K562 (cell line): ENCODE data around the gene TFPI2. TPM values are rescaled to one million over a fixed set of nuclear protein-coding genes. Genes with fewer than 3 reads are reported as not detected.

Experiments
- ATAC-seq: fragments of 200-7000 bp; cut with Tn5 transposase; 3 replicates; pipeline ENCODE4 v1.9.1; 2020; ENCODE audit warnings: moderate library complexity
- BruUV-seq: library from RNA; stranded (reverse); fragments of 400-500 nt; replicated peaks from 2 replicates; lab custom pipeline; 2021; lab: Mats Ljungman, UMichigan
- CTCF ChIA-PET: fragments of 300-600 bp; formaldehyde crosslinking; extraction: SDS; loops from one replicate; lab custom pipeline; 2021; ENCODE audit warnings: low intra/inter-chr PET ratio; lab: Yijun Ruan, JAX
- POLR2A ChIA-PET: fragments of 300-600, 350-650 bp; sonication (Branson Sonifier 250); formaldehyde crosslinking; extraction: SDS; loops from one replicate; lab custom pipeline; 2021; ENCODE audit warnings: antibody characterized with exemption, inconsistent platforms; lab: Yijun Ruan, JAX
- DNase-seq, 4 experiments: peaks; one replicate each; pipeline versions ENCODE4 v3.0.0 to v3.0.0-alpha.2; 2011 to 2018; ENCODE audit warnings: low spot score in 3 of 4, mixed read lengths in 3 of 4; ENCODE audit errors: extremely low read depth in 1 of 4
- FAIRE-seq: peaks from 2 replicates; lab custom pipeline; 2011; peaks lifted over from hg19 to GRCh38; lab: Jason Lieb, UNC
- H2AFZ ChIP-seq: 2 replicates; pipeline ENCODE4 v1.6.0; 2011; ENCODE audit warnings: low read depth, low read length, control low read depth, inconsistent platforms
- H3K27ac ChIP-seq: fragments of 200-600 bp; 3 replicates; pipeline ENCODE4 v1.8.0; 2011; ENCODE audit warnings: low read depth, mild to moderate bottlenecking, control low read depth, inconsistent platforms, low read length, moderate library complexity, mixed read lengths; ENCODE audit errors: extremely low read depth
- H3K27me3 ChIP-seq, 2 experiments: fragments of 300-600 bp in 1 of 2; 2 replicates in 1 of 2; 3 replicates in 1 of 2; pipeline versions ENCODE4 v1.6.0 to v1.8.0; 2011; ENCODE audit warnings: inconsistent platforms in 2 of 2, low read length in 2 of 2, mild to moderate bottlenecking in 1 of 2, mixed read lengths in 1 of 2, moderate library complexity in 1 of 2; ENCODE audit not compliant: control insufficient read depth in 2 of 2, insufficient read depth in 2 of 2
- H3K36me3 ChIP-seq: fragments of 300-600 bp; 3 replicates; pipeline ENCODE4 v1.8.0; 2011; ENCODE audit warnings: mild to moderate bottlenecking, low read length, inconsistent platforms; ENCODE audit not compliant: control insufficient read depth, insufficient read depth
- H3K4me1 ChIP-seq, 2 experiments: fragments of 200-600 bp in 1 of 2; replicated peaks in 1 of 2; 2 replicates in 1 of 2; 3 replicates in 1 of 2; pipeline versions ENCODE4 v1.5.1 to v1.8.0; 2011; ENCODE audit warnings: inconsistent platforms in 2 of 2, low read length in 2 of 2, mild to moderate bottlenecking in 1 of 2, mixed read lengths in 1 of 2, moderate library complexity in 1 of 2; ENCODE audit not compliant: control insufficient read depth in 2 of 2, insufficient read depth in 2 of 2
- H3K4me2 ChIP-seq: 2 replicates; pipeline ENCODE4 v1.6.1; 2011; ENCODE audit warnings: low read length, control low read depth, inconsistent platforms, mixed read lengths; ENCODE audit not compliant: insufficient read depth
- H3K4me3 ChIP-seq: fragments of 200-600 bp; sonication (generic), shearing (Covaris generic); 2 replicates; pipeline ENCODE4 v1.5.1; 2016; ENCODE audit warnings: control low read depth, inconsistent platforms
- H3K79me2 ChIP-seq: fragments of 200-600 bp; 3 replicates; pipeline ENCODE4 v1.8.0; 2011; ENCODE audit warnings: low read length, inconsistent platforms; ENCODE audit not compliant: control insufficient read depth, insufficient read depth
- H3K9ac ChIP-seq, 2 experiments: 2 replicates each; pipeline versions ENCODE4 v1.6.0 to v1.6.1; 2011; ENCODE audit warnings: low read depth in 2 of 2, low read length in 2 of 2, control low read depth in 1 of 2, inconsistent platforms in 1 of 2, mild to moderate bottlenecking in 1 of 2, mixed read lengths in 1 of 2; ENCODE audit not compliant: insufficient read depth in 1 of 2
- H3K9me1 ChIP-seq: one replicate; pipeline ENCODE4 v1.6.0; 2011; ENCODE audit warnings: inconsistent platforms, mild to moderate bottlenecking, low read length, moderate library complexity; ENCODE audit not compliant: control insufficient read depth, insufficient read depth
- H3K9me3 ChIP-seq: replicated peaks from 2 replicates; pipeline ENCODE4 v1.5.1; 2011; ENCODE audit warnings: low read depth, low read length, inconsistent platforms; ENCODE audit not compliant: control insufficient read depth, insufficient read depth
- H4K20me1 ChIP-seq: replicated peaks from 2 replicates; pipeline ENCODE4 v1.6.1; 2011; ENCODE audit warnings: low read length, inconsistent platforms, mixed read lengths; ENCODE audit not compliant: control insufficient read depth, insufficient read depth
- HDAC6 ChIP-seq: IDR thresholded peaks from 2 replicates; pipeline ENCODE4 v1.6.1; 2012; ENCODE audit warnings: low read depth, mild to moderate bottlenecking, control low read depth, inconsistent platforms, low read length, moderate library complexity
- KLF13 ChIP-seq: fragments of 450-650 bp; IDR thresholded peaks from 2 replicates; pipeline ENCODE4 v1.6.1; 2016; ENCODE audit warnings: missing genetic modification characterization, low read depth, mild to moderate bottlenecking, missing compliant biosample characterization, moderate library complexity, borderline replicate concordance
- SMARCA4 ChIP-seq: fragments of 450-650 bp; IDR thresholded peaks from 2 replicates; pipeline ENCODE4 v1.6.1; 2016
- SMARCA5 ChIP-seq: fragments of 450-650 bp; IDR thresholded peaks from 2 replicates; pipeline ENCODE4 v1.6.1; 2016
- SRF ChIP-seq, 2 experiments: fragments of 250-450, 450-650 bp in 1 of 2; sonication (Bioruptor Pico) in 1 of 2; sonication (generic) in 1 of 2; formaldehyde crosslinking; IDR thresholded peaks; 2 replicates each; pipeline versions ENCODE4 v1.5.0 to v1.5.1; 2020 to 2022; ENCODE audit warnings: mild to moderate bottlenecking in 1 of 2, missing genetic modification reagents in 1 of 2
- THRAP3 ChIP-seq: fragments of 450-650 bp; IDR thresholded peaks from 2 replicates; pipeline ENCODE4 v1.6.1; 2016; ENCODE audit warnings: mild to moderate bottlenecking, inconsistent platforms, borderline replicate concordance
- ZNF384 ChIP-seq: IDR thresholded peaks from 2 replicates; pipeline ENCODE4 v1.6.1; 2012; ENCODE audit warnings: low read depth, low read length, improper control_type of control experiment
- ZNF695 ChIP-seq: fragments of 450-650 bp; formaldehyde crosslinking; IDR thresholded peaks from 2 replicates; pipeline ENCODE4 v1.4.0; 2020; ENCODE audit warnings: mild to moderate bottlenecking, moderate library complexity
- WGBS: fragments of 100-300 bp; shearing (Covaris generic); methylation state at CpG from one replicate; pipeline ENCODE4 v1.1.6; 2016; ENCODE audit warnings: low coverage, mixed read lengths; ENCODE audit not compliant: insufficient coverage; ENCODE audit errors: missing lambda C conversion rate; 5-methylcytosine and 5-hydroxymethylcytosine counted together
- in situ Hi-C: fragments of 300-500 bp; cut with MboI; formaldehyde crosslinking; loops from 4 replicates; pipeline ENCODE4 v1.15.0; 2018; ENCODE audit warnings: inconsistent platforms, mixed read lengths
- intact Hi-C: fragments of 100-400 bp; cut with micrococcal nuclease; formaldehyde crosslinking; loops from 2 replicates; pipeline ENCODE4 v1.14.2; 2022
- polyA plus RNA-seq, 8 experiments: library from polyadenylated mRNA; depleted of rRNA in 4 of 8; stranded (reverse) in 5 of 8; unstranded in 3 of 8; fragments of >200 nt; fragmentation: Nextera tagmentation in 2 of 8; fragmentation: Illumina TruSeq in 1 of 8; extraction: Ambion mirVana in 2 of 8; extraction: Trizol in 1 of 8; gene quantifications; 2 replicates each; pipeline versions ENCODE4 v1.2.1 to v1.2.3, GENCODE V29; 2011 to 2014; ENCODE audit warnings: inconsistent platforms in 1 of 8, missing spikeins in 1 of 8
- total RNA-seq, 7 experiments: library from RNA; depleted of rRNA in 6 of 7; stranded (reverse); fragments of >200 nt in 6 of 7; fragmentation: Illumina TruSeq in 2 of 7; extraction: Trizol in 2 of 7; gene quantifications; 2 replicates each; pipeline versions ENCODE4 v1.2.1 to v1.2.3, GENCODE V29; 2011 to 2021; ENCODE audit warnings: low replicate concordance in 1 of 7
- TF ChIP-seq, protein P1 (sequence below): sonication (generic); formaldehyde crosslinking; IDR thresholded peaks from 2 replicates; pipeline ENCODE4 v1.8.0; 2022; ENCODE audit warnings: mild to moderate bottlenecking, missing genetic modification reagents
- TF ChIP-seq, protein P2 (sequence below): fragments of 250-450 bp; sonication (Bioruptor Pico); IDR thresholded peaks from 2 replicates; pipeline ENCODE4 v1.8.0; 2022; ENCODE audit warnings: inconsistent platforms
- TF ChIP-seq, protein P3 (sequence below): IDR thresholded peaks from 2 replicates; pipeline ENCODE4 v1.6.1; 2012; ENCODE audit warnings: low read depth, low read length, improper control_type of control experiment, borderline replicate concordance

Gene TFPI2
- total and polyA plus RNA-seq, 9 of the 15 experiments (the other 6 are each of a cell fraction or from before 2014, with no cell fraction given) = 0.07 to 0.25 (median 0.11) TPM; not detected in 4

DNA sequence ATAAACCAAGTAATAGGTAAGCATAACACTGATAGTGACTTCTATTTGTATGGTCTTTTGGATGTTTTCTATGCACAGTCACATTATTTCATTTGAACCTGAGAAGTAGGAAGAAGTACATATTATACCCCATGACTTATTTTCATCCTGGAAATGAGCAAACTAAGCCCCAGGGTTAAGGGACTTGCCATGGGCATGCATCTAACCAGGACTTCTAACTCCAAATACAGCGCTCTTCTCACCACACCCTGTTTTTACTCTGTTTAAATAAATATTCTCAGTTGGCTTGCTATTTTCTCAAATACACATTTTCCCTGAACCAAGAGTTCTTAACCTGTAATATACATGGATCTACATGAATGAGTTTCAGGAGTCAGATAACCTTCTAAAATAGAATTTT, 47.3 kb upstream of the TFPI2 start:
- DNase-seq (no peak), FAIRE-seq (no peak), ATAC-seq (no peak)
- Histone ChIP-seq H3K4me2 (no peak overlapping the region), H3K27ac (no peak overlapping the region), H4K20me1 (no peaks in the 10 kb centered on the region), H3K4me3 (no peak overlapping the region), H3K9ac (no peak overlapping the region), H3K4me1 (no peaks in the 10 kb centered on the region), H3K27me3 (no peaks in the 10 kb centered on the region), H2AFZ (no peak overlapping the region), H3K36me3 (no peaks in the 10 kb centered on the region), H3K9me1 (no peaks in the 10 kb centered on the region), H3K9me3 (no peaks in the 10 kb centered on the region), H3K79me2 (no peaks in the 10 kb centered on the region)
- POLR2A ChIA-PET = no interaction called here
- BruUV-seq = no TSS peak
- WGBS = 0% methylated on average over 1 of the region's 1 CpG
- in situ Hi-C loops (no loop called here), intact Hi-C loops (no loop called here)
- TF ChIP-seq ZNF384 = no peak
- CTCF ChIA-PET = no interaction called here

DNA sequence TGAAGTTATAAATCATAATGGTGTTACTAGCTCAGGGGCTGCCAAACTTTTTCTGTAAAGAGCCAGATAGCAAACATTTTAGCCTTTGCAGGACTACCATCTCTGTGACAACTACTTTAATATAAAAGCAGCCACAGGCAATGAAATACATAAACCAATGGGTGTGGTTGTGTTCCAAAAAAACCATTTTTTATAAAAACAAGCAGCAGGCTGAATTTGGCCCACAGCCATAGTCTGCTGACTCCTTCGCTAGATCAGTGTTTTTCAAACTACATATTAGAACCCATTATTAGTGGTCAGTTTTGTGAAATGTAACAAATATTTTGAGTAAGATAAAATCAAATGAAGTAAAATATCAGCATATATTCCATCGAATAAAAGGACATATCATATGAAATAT, 44.5 kb upstream of the TFPI2 start:
- Histone ChIP-seq H3K27me3 (no peaks in the 10 kb centered on the region), H3K9me1 (no peaks in the 10 kb centered on the region), H2AFZ (no peak overlapping the region), H3K36me3 (no peaks in the 10 kb centered on the region), H3K9me3 (no peaks in the 10 kb centered on the region), H3K4me3 (no peak overlapping the region), H4K20me1 (no peaks in the 10 kb centered on the region), H3K4me1 (no peaks in the 10 kb centered on the region), H3K27ac (no peak overlapping the region), H3K9ac (no peak overlapping the region), H3K79me2 (no peaks in the 10 kb centered on the region), H3K4me2 (no peak overlapping the region)
- ATAC-seq = no peak
- no TSS peak for BruUV-seq
- CTCF ChIA-PET = interaction anchor here (0.5 kb wide), 1 partner anchor 88 kb away, joined by 6 read pairs; no protein-coding TSS in a partner anchor
- no peak for DNase-seq
- no peak for TF ChIP-seq SMARCA4
- TF ChIP-seq SMARCA5 = no peak
- no peak for TF ChIP-seq THRAP3
- TF ChIP-seq SRF (CRISPR knock-in tag; IDR thresholded peaks at IDR 0.05) = no peak
- no peak for TF ChIP-seq ZNF695
- TF ChIP-seq, protein P1, sequence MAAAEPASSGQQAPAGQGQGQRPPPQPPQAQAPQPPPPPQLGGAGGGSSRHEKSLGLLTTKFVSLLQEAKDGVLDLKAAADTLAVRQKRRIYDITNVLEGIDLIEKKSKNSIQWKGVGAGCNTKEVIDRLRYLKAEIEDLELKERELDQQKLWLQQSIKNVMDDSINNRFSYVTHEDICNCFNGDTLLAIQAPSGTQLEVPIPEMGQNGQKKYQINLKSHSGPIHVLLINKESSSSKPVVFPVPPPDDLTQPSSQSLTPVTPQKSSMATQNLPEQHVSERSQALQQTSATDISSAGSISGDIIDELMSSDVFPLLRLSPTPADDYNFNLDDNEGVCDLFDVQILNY = no peak
- TF ChIP-seq, protein P2, sequence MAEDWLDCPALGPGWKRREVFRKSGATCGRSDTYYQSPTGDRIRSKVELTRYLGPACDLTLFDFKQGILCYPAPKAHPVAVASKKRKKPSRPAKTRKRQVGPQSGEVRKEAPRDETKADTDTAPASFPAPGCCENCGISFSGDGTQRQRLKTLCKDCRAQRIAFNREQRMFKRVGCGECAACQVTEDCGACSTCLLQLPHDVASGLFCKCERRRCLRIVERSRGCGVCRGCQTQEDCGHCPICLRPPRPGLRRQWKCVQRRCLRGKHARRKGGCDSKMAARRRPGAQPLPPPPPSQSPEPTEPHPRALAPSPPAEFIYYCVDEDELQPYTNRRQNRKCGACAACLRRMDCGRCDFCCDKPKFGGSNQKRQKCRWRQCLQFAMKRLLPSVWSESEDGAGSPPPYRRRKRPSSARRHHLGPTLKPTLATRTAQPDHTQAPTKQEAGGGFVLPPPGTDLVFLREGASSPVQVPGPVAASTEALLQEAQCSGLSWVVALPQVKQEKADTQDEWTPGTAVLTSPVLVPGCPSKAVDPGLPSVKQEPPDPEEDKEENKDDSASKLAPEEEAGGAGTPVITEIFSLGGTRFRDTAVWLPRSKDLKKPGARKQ = no peak
- TF ChIP-seq KLF13 (tag) = no peak
- TF ChIP-seq HDAC6 = no peak
- TF ChIP-seq, protein P3, sequence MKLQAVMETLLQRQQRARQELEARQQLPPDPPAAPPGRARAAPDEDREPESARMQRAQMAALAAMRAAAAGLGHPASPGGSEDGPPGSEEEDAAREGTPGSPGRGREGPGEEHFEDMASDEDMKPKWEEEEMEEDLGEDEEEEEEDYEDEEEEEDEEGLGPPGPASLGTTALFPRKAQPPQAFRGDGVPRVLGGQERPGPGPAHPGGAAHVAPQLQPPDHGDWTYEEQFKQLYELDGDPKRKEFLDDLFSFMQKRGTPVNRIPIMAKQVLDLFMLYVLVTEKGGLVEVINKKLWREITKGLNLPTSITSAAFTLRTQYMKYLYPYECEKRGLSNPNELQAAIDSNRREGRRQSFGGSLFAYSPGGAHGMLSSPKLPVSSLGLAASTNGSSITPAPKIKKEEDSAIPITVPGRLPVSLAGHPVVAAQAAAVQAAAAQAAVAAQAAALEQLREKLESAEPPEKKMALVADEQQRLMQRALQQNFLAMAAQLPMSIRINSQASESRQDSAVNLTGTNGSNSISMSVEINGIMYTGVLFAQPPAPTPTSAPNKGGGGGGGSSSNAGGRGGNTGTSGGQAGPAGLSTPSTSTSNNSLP = no peak
- FAIRE-seq = no peak
- POLR2A ChIA-PET = interaction anchor here (0.7 kb wide), 1 partner anchor 9 kb away, joined by 3 read pairs; no protein-coding TSS in a partner anchor
- intact Hi-C loops (no loop called here), in situ Hi-C loops (no loop called here)
- 0% methylated on average over 2 of the region's 2 CpGs for whole genome bisulfite sequencing
